H1 (cell line): ENCODE data around the gene TMEM273. TPM values are rescaled to one million over a fixed set of nuclear protein-coding genes. Genes with fewer than 3 reads are reported as not detected.
A peak's percentile ranks its signal among the peaks of the same experiment; 100 is the strongest.

Experiments
- CTCF ChIA-PET: fragments of 300-600 bp; sonication (Branson Sonifier 250); formaldehyde crosslinking; loops from one replicate; lab custom pipeline; 2021; ENCODE audit not compliant: partially characterized antibody; lab: Charles Lee
- POLR2A ChIA-PET: fragments of 300-600 bp; sonication (Branson Sonifier 250); formaldehyde crosslinking; loops from one replicate; lab custom pipeline; 2021; ENCODE audit warnings: inconsistent platforms; ENCODE audit not compliant: partially characterized antibody; lab: Charles Lee
- DNase-seq, 2 experiments: peaks; one replicate each; pipeline versions ENCODE4 v3.0.0 to v3.0.0-alpha.2; 2010 to 2022; ENCODE audit warnings: low spot score in 2 of 2, low read depth in 1 of 2, mixed read lengths in 1 of 2
- FAIRE-seq: peaks from 2 replicates; lab custom pipeline; 2011; peaks lifted over from hg19 to GRCh38; lab: Jason Lieb, UNC
- H2AFZ ChIP-seq: 2 replicates; pipeline ENCODE4 v1.8.1; 2012; ENCODE audit warnings: low read length, inconsistent platforms
- H2AK5ac ChIP-seq: 2 replicates; pipeline ENCODE4 v1.6.1; 2013; ENCODE audit warnings: low read depth, low read length
- H2BK120ac ChIP-seq: replicated peaks from 2 replicates; pipeline ENCODE3; 2013; ENCODE audit warnings: low read depth, low read length, inconsistent platforms
- H2BK12ac ChIP-seq: 2 replicates; pipeline ENCODE4 v1.6.1; 2013; ENCODE audit warnings: low read depth, low read length
- H2BK15ac ChIP-seq: 2 replicates; pipeline ENCODE4 v1.6.1; 2013; ENCODE audit warnings: low read length
- H2BK20ac ChIP-seq: 2 replicates; pipeline ENCODE4 v1.6.1; 2013; ENCODE audit warnings: low read length
- H2BK5ac ChIP-seq: 2 replicates; pipeline ENCODE4 v1.6.1; 2013; ENCODE audit warnings: low read depth, low read length
- H3K14ac ChIP-seq: 2 replicates; pipeline ENCODE4 v1.6.1; 2013; ENCODE audit warnings: inconsistent platforms; ENCODE audit not compliant: insufficient read length
- H3K18ac ChIP-seq: 2 replicates; pipeline ENCODE4 v1.6.1; 2013; ENCODE audit warnings: low read length; ENCODE audit errors: extremely low read depth
- H3K23ac ChIP-seq: 2 replicates; pipeline ENCODE4 v1.6.1; 2013; ENCODE audit warnings: inconsistent platforms; ENCODE audit not compliant: insufficient read length
- H3K23me2 ChIP-seq: 2 replicates; pipeline ENCODE4 v1.6.1; 2013; ENCODE audit warnings: low read depth, low read length
- H3K27ac ChIP-seq: 2 replicates; pipeline ENCODE4 v1.6.1; 2011; ENCODE audit warnings: low read depth, low read length, inconsistent platforms
- H3K27me3 ChIP-seq, 4 experiments: replicated peaks in 1 of 4; 1 replicate in 1 of 4; 2 replicates in 3 of 4; pipeline versions ENCODE4 v1.6.1 to v1.8.1; 2011 to 2013; ENCODE audit warnings: low read length in 3 of 4, mild to moderate bottlenecking in 3 of 4, inconsistent platforms in 2 of 4, mixed read lengths in 2 of 4, moderate library complexity in 1 of 4; ENCODE audit not compliant: control insufficient read depth in 3 of 4, insufficient read depth in 3 of 4; ENCODE audit errors: extremely low read depth in 1 of 4
- H3K36me3 ChIP-seq, 4 experiments: 2 replicates each; pipeline versions ENCODE4 v1.6.1 to v1.8.1; 2011 to 2013; ENCODE audit warnings: mild to moderate bottlenecking in 4 of 4, low read length in 3 of 4, moderate library complexity in 2 of 4, control low read depth in 1 of 4, inconsistent platforms in 1 of 4; ENCODE audit not compliant: insufficient read depth in 4 of 4, control insufficient read depth in 2 of 4
- H3K4ac ChIP-seq: replicated peaks from 2 replicates; pipeline ENCODE3; 2013; ENCODE audit warnings: low read length, low read depth, mixed read lengths, inconsistent platforms; ENCODE audit not compliant: insufficient read length
- H3K4me1 ChIP-seq, 4 experiments: replicated peaks in 1 of 4; 1 replicate in 1 of 4; 2 replicates in 3 of 4; pipeline versions ENCODE4 v1.6.1 to v1.8.1; 2011 to 2013; ENCODE audit warnings: low read length in 3 of 4, inconsistent platforms in 2 of 4, mixed read lengths in 1 of 4; ENCODE audit not compliant: insufficient read depth in 4 of 4, control insufficient read depth in 3 of 4
- H3K4me2 ChIP-seq, 2 experiments: 2 replicates each; pipeline versions ENCODE4 v1.6.1 to v1.8.1; 2011 to 2013; ENCODE audit warnings: low read depth in 2 of 2, low read length in 2 of 2, control low read depth in 1 of 2, inconsistent platforms in 1 of 2, mild to moderate bottlenecking in 1 of 2; ENCODE audit not compliant: insufficient read depth in 1 of 2
- H3K4me3 ChIP-seq, 4 experiments: fragments of 200-600, 300-600 bp in 1 of 4; sonication (generic), shearing (Covaris generic), sonication (Bioruptor Twin) in 1 of 4; 2 replicates each; pipeline versions ENCODE4 v1.5.1 to v1.8.1; 2011 to 2016; ENCODE audit warnings: low read length in 4 of 4, low read depth in 3 of 4, control low read depth in 2 of 4, inconsistent platforms in 2 of 4, mild to moderate bottlenecking in 2 of 4, mixed read lengths in 1 of 4, moderate library complexity in 1 of 4; ENCODE audit not compliant: insufficient read depth in 2 of 4; ENCODE audit errors: extremely low read depth in 1 of 4
- H3K56ac ChIP-seq: replicated peaks from 2 replicates; pipeline ENCODE3; 2013; ENCODE audit warnings: low read depth, mild to moderate bottlenecking, mixed read lengths, low read length, inconsistent platforms; ENCODE audit not compliant: insufficient read length
- H3K79me1 ChIP-seq: 2 replicates; pipeline ENCODE4 v1.6.1; 2013; ENCODE audit warnings: low read depth, low read length, control low read depth
- H3K79me2 ChIP-seq, 2 experiments: 2 replicates each; pipeline versions ENCODE4 v1.6.1 to v1.8.1; 2012 to 2013; ENCODE audit warnings: low read length in 2 of 2, mild to moderate bottlenecking in 2 of 2, inconsistent platforms in 1 of 2; ENCODE audit not compliant: insufficient read depth in 2 of 2, control insufficient read depth in 1 of 2
- H3K9ac ChIP-seq, 4 experiments: replicated peaks in 1 of 4; 1 replicate in 1 of 4; 2 replicates in 3 of 4; pipeline versions ENCODE4 v1.6.1 to v1.8.1; 2011 to 2013; ENCODE audit warnings: low read depth in 3 of 4, low read length in 3 of 4, control low read depth in 2 of 4, mild to moderate bottlenecking in 2 of 4, moderate library complexity in 2 of 4, inconsistent platforms in 1 of 4; ENCODE audit errors: extremely low read depth in 1 of 4
- H3K9me3 ChIP-seq, 2 experiments: 2 replicates each; pipeline versions ENCODE4 v1.6.1 to v1.8.1; 2012 to 2013; ENCODE audit warnings: mild to moderate bottlenecking in 2 of 2, moderate library complexity in 2 of 2, control low read depth in 1 of 2, inconsistent platforms in 1 of 2, low read depth in 1 of 2, low read length in 1 of 2, mixed read lengths in 1 of 2; ENCODE audit not compliant: insufficient read depth in 2 of 2
- H4K20me1 ChIP-seq, 2 experiments: replicated peaks in 1 of 2; 2 replicates each; pipeline versions ENCODE3 to v1.8.1; 2011 to 2013; ENCODE audit warnings: inconsistent platforms in 2 of 2, low read length in 2 of 2, mild to moderate bottlenecking in 1 of 2; ENCODE audit not compliant: insufficient read depth in 2 of 2, control insufficient read depth in 1 of 2
- H4K5ac ChIP-seq: 2 replicates; pipeline ENCODE4 v1.6.1; 2013; ENCODE audit warnings: low read length, low read depth, mixed read lengths, inconsistent platforms; ENCODE audit not compliant: insufficient read length
- H4K8ac ChIP-seq: 2 replicates; pipeline ENCODE4 v1.8.0; 2013; ENCODE audit warnings: mild to moderate bottlenecking, moderate library complexity, low read length, inconsistent platforms; ENCODE audit not compliant: insufficient read depth; ENCODE audit errors: extremely low read depth
- H4K91ac ChIP-seq: replicated peaks from 2 replicates; pipeline ENCODE3; 2013; ENCODE audit warnings: low read length, mixed read lengths, inconsistent platforms; ENCODE audit not compliant: insufficient read length
- JUN ChIP-seq: IDR thresholded peaks from 2 replicates; pipeline ENCODE4 v1.6.1; 2011; ENCODE audit warnings: low read depth, mild to moderate bottlenecking, improper control_type of control experiment, low read length
- SIRT6 ChIP-seq: IDR thresholded peaks from one replicate; pipeline ENCODE4 v1.7.1; 2012; ENCODE audit warnings: low read length, inconsistent platforms
- WGBS, 2 experiments: shearing (Covaris generic) in 1 of 2; methylation state at CpG; one replicate each; pipeline versions ENCODE4 v1.1.6 to v1.1.7; 2013 to 2015; ENCODE audit warnings: low lambda C conversion rate in 2 of 2, mixed read lengths in 2 of 2, inconsistent platforms in 1 of 2, low coverage in 1 of 2, missing lambda C conversion rate in 1 of 2; ENCODE audit not compliant: insufficient replicate concordance in 2 of 2, insufficient coverage in 1 of 2, insufficient read length in 1 of 2; ENCODE audit errors: extremely low coverage in 1 of 2, missing lambda C conversion rate in 1 of 2; 5-methylcytosine and 5-hydroxymethylcytosine counted together
- polyA plus RNA-seq, 7 experiments: library from polyadenylated mRNA; depleted of rRNA in 3 of 7; stranded (reverse) in 5 of 7; unstranded in 2 of 7; fragments of >200 nt in 5 of 7; fragments of 200-250 nt in 2 of 7; gene quantifications; 1 replicate in 5 of 7; 2 replicates in 1 of 7; 4 replicates in 1 of 7; pipeline versions ENCODE4 v1.2.1 to v1.2.3, GENCODE V29; 2011 to 2013; ENCODE audit warnings: missing spikeins in 2 of 7, mixed read lengths in 2 of 7
- total RNA-seq: library from RNA; stranded (reverse); fragmentation: NEBNext Ultra II Directional; extraction: Animal tissue kit (Norgen Biotek cat#: 25700); gene quantifications from 2 replicates; pipeline ENCODE4 v1.2.1, GENCODE V29; 2021

The TMEM273 gene
- total and polyA plus RNA-seq, 2 of the 8 experiments (the other 6 are each of a cell fraction or from before 2014, with no cell fraction given) = not detected

GRCh38 chr10:49169776-49170175, 18.4 kb downstream of the TMEM273 start:
- no peaks in the 10 kb centered on the region for H3K36me3 ChIP-seq
- no peak overlapping the region for H2BK5ac ChIP-seq
- no peak for FAIRE-seq
- no peak overlapping the region for H3K9ac ChIP-seq
- no peak overlapping the region for H3K27ac ChIP-seq
- no peaks in the 10 kb centered on the region for H3K23me2 ChIP-seq
- H4K91ac ChIP-seq = no peak overlapping the region
- WGBS, 2 experiments = 96% methylated on average over 3 of the region's 4 CpGs; no CpG with 5 or more reads in 1 of the 2 experiments
- no peak overlapping the region for H2BK120ac ChIP-seq
- no peak overlapping the region for H3K14ac ChIP-seq
- ChIA-PET CTCF (interaction anchor here (0.5 to 1.6 kb wide), 4 partner anchors 8 to 342 kb away, joined by 3 to 5 read pairs (median 3); no protein-coding TSS in a partner anchor), POLR2A (no interaction called here)
- no peak overlapping the region for H3K4me2 ChIP-seq
- no peak overlapping the region for H4K5ac ChIP-seq
- TF ChIP-seq SIRT6 = no peak
- TF ChIP-seq JUN = no peak
- no peaks in the 10 kb centered on the region; a peak in 1 of 7 replicates for H3K4me1 ChIP-seq
- no peaks in the 10 kb centered on the region for H3K79me2 ChIP-seq
- H3K79me1 ChIP-seq = no peaks in the 10 kb centered on the region
- no peak overlapping the region for H3K4ac ChIP-seq
- no peak overlapping the region for H3K4me3 ChIP-seq
- no peak overlapping the region for H3K23ac ChIP-seq
- no peak overlapping the region for H2BK15ac ChIP-seq
- H3K27me3 ChIP-seq = no peaks in the 10 kb centered on the region; a peak in 1 of 7 replicates
- no peaks in the 10 kb centered on the region for H3K9me3 ChIP-seq
- no peak overlapping the region for H4K8ac ChIP-seq
- H3K18ac ChIP-seq = no peak overlapping the region
- no peak overlapping the region for H2AK5ac ChIP-seq
- no peaks in the 10 kb centered on the region for H4K20me1 ChIP-seq
- no peak overlapping the region for H2AFZ ChIP-seq
- no peak overlapping the region for H3K56ac ChIP-seq
- DNase-seq = peak in 1 of 2 experiments; percentile 17
- H2BK12ac ChIP-seq = no peak overlapping the region
- no peak overlapping the region for H2BK20ac ChIP-seq
